Stimulated activated CD4-positive, alpha-beta T cell treated with anti-CD3 and anti-CD28 coated beads, Interleukin-2, amount 100 ng/mL, for 48 hours (primary cell): ENCODE data around the gene KRTAP3-2.

Source experiments
- DNase-seq, 2 donors: peaks; one replicate each; pipeline ENCODE4 v3.0.0-alpha.2; 2020

Gene KRTAP3-2

GRCh38 chr17:40961591-40961990, 38.1 kb downstream of the KRTAP3-2 start:
- DNase-seq: no peak

DNA sequence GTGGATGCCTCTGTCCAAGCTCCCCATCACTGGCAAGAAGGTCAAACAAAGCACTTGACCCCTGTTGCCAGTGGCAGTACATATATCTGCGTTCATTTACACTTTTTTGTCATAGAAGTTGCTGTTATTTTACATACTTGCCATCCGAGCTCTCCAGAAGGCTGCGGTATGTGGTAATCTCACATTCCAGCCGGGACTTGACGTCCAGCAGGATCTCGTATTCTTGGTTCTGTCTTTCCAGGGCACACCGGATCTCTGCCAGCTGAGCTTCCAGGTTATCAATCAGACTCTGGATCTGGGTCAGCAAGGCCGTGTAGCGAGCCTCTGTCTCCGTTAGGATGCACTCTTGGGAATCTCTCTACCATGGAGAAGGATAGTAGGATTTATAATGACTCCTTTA, 39.6 kb downstream of the KRTAP3-2 start:
- no peak for DNase-seq

- no peak for DNase-seq
These were observed 41.4 kb downstream of the KRTAP3-2 start for GRCh38 chr17:40958086-40958953.

- no peak for DNase-seq
These were observed 43.1 kb downstream of the KRTAP3-2 start for GRCh38 chr17:40956401-40957254.

DNA sequence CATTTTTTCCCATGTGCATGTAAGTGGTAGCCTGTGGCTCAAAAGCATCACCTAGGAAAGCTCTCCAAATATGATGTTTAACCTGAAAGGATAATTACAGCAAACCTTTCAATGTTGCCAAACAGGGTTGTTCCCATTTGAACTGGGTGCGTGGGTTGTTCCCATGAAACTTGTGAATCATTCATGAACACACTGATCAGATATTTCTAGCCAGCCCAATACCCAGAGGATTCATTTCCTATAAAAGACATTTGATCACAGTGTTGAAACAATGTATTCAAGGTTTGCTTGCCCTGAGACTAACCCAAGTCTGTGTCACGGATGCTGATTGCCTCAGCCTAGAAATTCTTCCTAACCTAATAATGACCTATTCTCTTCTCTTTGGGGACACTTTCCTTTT, 45.8 kb downstream of the KRTAP3-2 start:
- peak in 1 of 2 donors; percentile 11 for DNase-seq

GRCh38 chr17:40952661-40953060, 47.0 kb downstream of the KRTAP3-2 start:
- DNase-seq: no peak

DNA sequence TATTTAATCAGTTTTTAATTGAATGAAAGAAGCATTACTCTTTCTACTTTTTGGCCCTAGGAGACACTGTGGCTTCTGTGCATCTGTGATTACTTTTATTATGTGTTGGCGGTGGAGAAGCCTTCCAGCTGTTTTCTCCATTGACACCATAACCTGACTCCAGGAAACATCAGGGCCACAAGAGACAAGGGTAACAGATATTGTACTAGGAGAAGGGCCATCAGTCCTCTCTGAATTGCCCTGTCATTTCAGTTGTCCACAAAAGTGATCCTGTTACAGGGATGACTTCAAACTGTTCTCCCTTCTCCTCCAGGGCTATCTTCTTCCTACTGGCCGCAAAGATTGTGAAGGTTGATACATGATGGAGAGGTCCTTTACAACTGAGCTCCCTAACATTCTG, 47.6 kb downstream of the KRTAP3-2 start:
- DNase-seq: no peak

- DNase-seq: no peak
These were observed 48.6 kb downstream of the KRTAP3-2 start for GRCh38 chr17:40951011-40951622.

GRCh38 chr17:40950176-40950575, 49.5 kb downstream of the KRTAP3-2 start:
- no peak for DNase-seq

- no peak for DNase-seq
These were observed 50.3 kb downstream of the KRTAP3-2 start for GRCh38 chr17:40949418-40949817.
